ENCODE measurements around the gene CA9. TPM values are rescaled to one million over a fixed set of nuclear protein-coding genes. Genes with fewer than 3 reads are reported as not detected.

The CA9 gene
- total RNA-seq, 4 donors from 2014 or later, result 2.2 TPM; not detected in 3

DNA sequence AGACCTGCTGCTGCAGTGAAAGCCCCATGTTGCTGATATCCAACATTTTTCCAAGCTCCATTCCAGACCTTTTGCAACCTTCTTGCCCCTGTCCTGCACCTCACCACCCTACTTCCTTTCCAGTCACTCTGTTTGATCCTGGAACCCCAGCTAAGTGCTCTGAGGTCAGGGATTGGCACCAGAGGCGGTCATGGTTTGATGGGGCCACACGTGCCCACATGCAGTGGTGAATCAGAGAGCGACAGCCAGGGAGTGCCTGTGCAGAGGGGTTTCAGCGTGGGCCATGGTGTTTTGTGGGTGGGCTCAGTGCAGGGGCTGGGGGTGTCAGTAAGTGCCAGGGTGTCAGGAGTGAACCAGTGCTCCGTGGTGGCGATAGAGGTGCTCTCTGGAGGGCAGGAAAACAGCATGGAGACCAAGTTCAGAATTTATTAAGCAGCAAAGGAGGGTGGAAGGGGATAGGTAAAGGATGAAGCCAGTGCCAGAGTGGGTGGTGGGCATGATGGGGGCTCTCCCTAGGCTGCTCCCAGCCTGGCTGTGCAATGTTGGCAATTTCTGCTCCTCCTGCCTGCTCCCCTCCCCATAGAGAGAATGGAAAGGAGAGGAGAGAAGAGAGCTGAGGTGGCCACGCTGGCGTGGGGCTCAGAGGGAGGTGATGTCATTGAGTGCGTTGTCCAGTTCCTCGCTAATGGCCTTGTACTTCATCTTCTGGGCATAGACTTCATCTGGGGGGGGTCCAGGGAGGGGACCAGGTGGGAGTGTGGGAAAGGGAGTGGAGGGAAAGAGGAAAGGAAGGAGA, 9.0 kb downstream of the CA9 start:
- Histone ChIP-seq H3K36me3 (peaks cover 46 to 62% (median 52%) of the 10 kb centered on the region in 4 donors), H3K27ac (replicated peaks in 1 of 4) (peak overlapping the region; percentile 95 to 98 (median 96)), H3K27me3 (no peaks in the 10 kb centered on the region), H3K9me3 (no peaks in the 10 kb centered on the region), H3K4me3 (peak overlapping the region; percentile 72 to 90 (median 86)), H3K4me1 (peaks cover 22 to 63% (median 42%) of the 10 kb centered on the region in 4 donors)
- WGBS, result 53% methylated on average over 9 of the region's 10 CpGs
- TF ChIP-seq, protein P1, sequence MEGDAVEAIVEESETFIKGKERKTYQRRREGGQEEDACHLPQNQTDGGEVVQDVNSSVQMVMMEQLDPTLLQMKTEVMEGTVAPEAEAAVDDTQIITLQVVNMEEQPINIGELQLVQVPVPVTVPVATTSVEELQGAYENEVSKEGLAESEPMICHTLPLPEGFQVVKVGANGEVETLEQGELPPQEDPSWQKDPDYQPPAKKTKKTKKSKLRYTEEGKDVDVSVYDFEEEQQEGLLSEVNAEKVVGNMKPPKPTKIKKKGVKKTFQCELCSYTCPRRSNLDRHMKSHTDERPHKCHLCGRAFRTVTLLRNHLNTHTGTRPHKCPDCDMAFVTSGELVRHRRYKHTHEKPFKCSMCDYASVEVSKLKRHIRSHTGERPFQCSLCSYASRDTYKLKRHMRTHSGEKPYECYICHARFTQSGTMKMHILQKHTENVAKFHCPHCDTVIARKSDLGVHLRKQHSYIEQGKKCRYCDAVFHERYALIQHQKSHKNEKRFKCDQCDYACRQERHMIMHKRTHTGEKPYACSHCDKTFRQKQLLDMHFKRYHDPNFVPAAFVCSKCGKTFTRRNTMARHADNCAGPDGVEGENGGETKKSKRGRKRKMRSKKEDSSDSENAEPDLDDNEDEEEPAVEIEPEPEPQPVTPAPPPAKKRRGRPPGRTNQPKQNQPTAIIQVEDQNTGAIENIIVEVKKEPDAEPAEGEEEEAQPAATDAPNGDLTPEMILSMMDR (IDR thresholded peaks at IDR 0.05), result no peak
- peak; percentile 7 for TF ChIP-seq POLR2A (IDR thresholded peaks at IDR 0.05; ENCODE audit: low read depth)
- peak in 1 of 2 donors; percentile 19 for TF ChIP-seq POLR2AphosphoS5 (IDR thresholded peaks at IDR 0.05)
- DNase-seq (ENCODE audit: extremely low spot score), result no peak
- intact Hi-C loops (cut with DNase I), result no loop called here

DNA sequence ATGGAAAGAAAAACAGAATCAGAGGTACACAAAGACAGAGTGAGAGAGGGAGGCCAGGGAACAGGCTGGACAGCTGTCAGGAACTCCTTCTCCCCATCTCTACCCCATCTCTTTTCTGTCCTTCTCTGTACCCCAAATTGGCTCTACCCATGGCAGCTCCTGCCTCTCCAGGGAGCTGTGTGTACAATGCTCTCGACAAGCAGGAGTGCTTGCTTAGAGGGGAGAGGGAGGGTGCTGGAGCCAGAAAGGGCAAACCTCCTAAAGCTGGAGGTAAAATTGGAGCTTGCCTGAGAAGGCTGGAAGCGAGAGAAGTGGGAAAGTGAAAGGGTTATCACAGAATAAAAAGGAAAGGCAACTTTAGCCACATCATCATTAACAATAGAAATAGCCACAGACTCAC, 9.6 kb downstream of the CA9 start:
- Histone ChIP-seq H3K4me1 (peaks cover 22 to 63% (median 44%) of the 10 kb centered on the region in 4 donors), H3K27me3 (no peaks in the 10 kb centered on the region), H3K4me3 (peak overlapping the region; percentile 72 to 90 (median 86)), H3K27ac (replicated peaks in 1 of 4) (peak overlapping the region; percentile 95 to 98 (median 96)), H3K9me3 (no peaks in the 10 kb centered on the region), H3K36me3 (peaks cover 46 to 68% (median 58%) of the 10 kb centered on the region in 4 donors)
- 40% methylated on average over 2 of the region's 2 CpGs for WGBS
- intact Hi-C loops (cut with DNase I), result no loop called here
- DNase-seq (ENCODE audit: extremely low spot score), result no peak
- TF ChIP-seq POLR2A (IDR thresholded peaks at IDR 0.05; ENCODE audit: low read depth) (no peak), EP300 (IDR thresholded peaks at IDR 0.05) (no peak), POLR2AphosphoS5 (IDR thresholded peaks at IDR 0.05) (no peak)
- TF ChIP-seq, protein P1 (IDR thresholded peaks at IDR 0.05), result no peak

DNA sequence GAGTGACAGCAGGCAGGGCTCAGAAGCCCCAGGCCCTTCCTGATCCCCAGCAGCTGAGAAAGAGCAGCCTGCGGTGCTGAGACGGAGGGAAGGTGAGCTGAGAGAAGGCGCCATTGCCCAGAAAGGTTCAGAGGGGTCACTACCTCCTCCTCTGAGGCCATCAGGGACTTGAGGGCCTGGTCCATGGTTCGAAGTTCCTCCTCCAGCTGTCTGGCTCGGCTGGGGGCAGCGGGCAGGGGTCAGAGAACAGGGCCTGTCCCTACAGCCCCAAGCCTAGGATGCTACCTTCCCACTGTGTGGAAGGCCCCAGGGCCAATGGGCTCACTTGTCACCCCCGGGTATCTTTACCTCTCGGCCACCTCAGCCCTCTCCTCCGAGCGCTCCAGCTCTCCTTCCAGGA, 11.2 kb downstream of the CA9 start:
- WGBS, result 60% methylated on average over 1 of the region's 10 CpGs
- H3K27ac ChIP-seq (replicated peaks in 1 of 4), result peak overlapping the region; percentile 95 to 98 (median 96)
- intact Hi-C loops (cut with DNase I), result no loop called here
- no peak for DNase-seq (ENCODE audit: extremely low spot score)
- peak in 1 of 2 donors; percentile 48 for TF ChIP-seq POLR2AphosphoS5 (IDR thresholded peaks at IDR 0.05)
- TF ChIP-seq, protein P1 (IDR thresholded peaks at IDR 0.05), result no peak
- peaks cover 27 to 71% (median 47%) of the 10 kb centered on the region in 4 donors for H3K4me1 ChIP-seq
- peaks cover 46 to 70% (median 64%) of the 10 kb centered on the region in 4 donors for H3K36me3 ChIP-seq
- no peaks in the 10 kb centered on the region for H3K27me3 ChIP-seq
- no peaks in the 10 kb centered on the region for H3K9me3 ChIP-seq
- peak overlapping the region; percentile 72 to 90 (median 86) for H3K4me3 ChIP-seq

DNA sequence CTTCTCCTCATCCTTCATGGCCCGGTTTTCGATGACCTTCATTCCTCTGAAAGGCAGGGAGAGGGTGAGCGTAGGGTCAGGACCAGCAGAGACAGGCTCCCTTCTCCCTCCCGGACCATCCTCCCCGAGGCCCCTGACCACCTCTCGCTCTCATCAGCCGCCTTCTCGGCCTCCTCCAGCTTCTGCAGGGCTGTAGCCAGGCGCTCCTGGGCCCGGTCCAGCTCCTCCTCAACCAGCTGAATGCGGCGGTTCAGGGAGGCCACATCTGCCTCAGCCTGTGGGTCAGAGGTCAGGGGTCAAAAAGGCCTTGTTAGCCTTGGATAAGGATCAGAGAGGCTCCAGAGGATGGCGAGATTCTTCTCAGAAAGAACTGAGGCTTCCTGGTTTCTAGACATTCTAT, 11.8 kb downstream of the CA9 start:
- Histone ChIP-seq H3K4me3 (peak overlapping the region; percentile 72 to 90 (median 86)), H3K9me3 (no peaks in the 10 kb centered on the region), H3K4me1 (peaks cover 27 to 69% (median 50%) of the 10 kb centered on the region in 4 donors), H3K36me3 (peaks cover 46 to 70% (median 64%) of the 10 kb centered on the region in 4 donors), H3K27ac (replicated peaks in 1 of 4) (peak overlapping the region; percentile 95 to 98 (median 96)), H3K27me3 (no peaks in the 10 kb centered on the region)
- TF ChIP-seq EP300 (IDR thresholded peaks at IDR 0.05), result no peak
- TF ChIP-seq, protein P1 (IDR thresholded peaks at IDR 0.05), result no peak
- peak in 1 of 2 donors; percentile 8 for TF ChIP-seq POLR2AphosphoS5 (IDR thresholded peaks at IDR 0.05)
- TF ChIP-seq POLR2A (IDR thresholded peaks at IDR 0.05; ENCODE audit: low read depth), result no peak
- intact Hi-C loops (cut with DNase I), result no loop called here
- WGBS, result 65% methylated on average over 7 of the region's 13 CpGs
- no peak for DNase-seq (ENCODE audit: extremely low spot score)

Data from esophagus muscularis mucosa (tissue), 4 donors.